RWPE2 (cell line): ENCODE data around the gene MZT2B.
"Not testable (repeated sequence)": the region's sequence is repeated elsewhere in the genome, so short reads cannot be mapped to it uniquely, and the experiment has no call there.

Experiments used
- ATAC-seq: fragments of 200-7000 bp; cut with Tn5 transposase; 3 replicates; pipeline ENCODE4 v1.9.1; 2021; ENCODE audit warnings: low read depth
- DNase-seq: peaks from one replicate; pipeline ENCODE4 v3.0.0-alpha.2; 2020; ENCODE audit warnings: low spot score
- H3K27ac ChIP-seq: fragments of 450-650 bp; 2 replicates; pipeline ENCODE4 v1.5.1; 2017; ENCODE audit warnings: mild to moderate bottlenecking; ENCODE audit not compliant: poor library complexity, severe bottlenecking
- H3K27me3 ChIP-seq: fragments of 250-450 bp; sonication (Bioruptor Pico); 2 replicates; pipeline ENCODE4 v1.5.1; 2021; ENCODE audit warnings: mild to moderate bottlenecking, moderate library complexity; ENCODE audit not compliant: insufficient read depth, poor library complexity, severe bottlenecking
- H3K36me3 ChIP-seq: fragments of 250-450 bp; sonication (Bioruptor Pico); 2 replicates; pipeline ENCODE4 v1.5.1; 2020; ENCODE audit warnings: low read depth, mild to moderate bottlenecking, moderate library complexity
- H3K4me1 ChIP-seq: fragments of 250-450 bp; sonication (Bioruptor Pico); 2 replicates; pipeline ENCODE4 v1.5.1; 2021; ENCODE audit warnings: mild to moderate bottlenecking, moderate library complexity; ENCODE audit not compliant: insufficient read depth, poor library complexity, severe bottlenecking
- H3K4me3 ChIP-seq: fragments of 250-450 bp; sonication (Bioruptor Pico); 2 replicates; pipeline ENCODE4 v1.5.1; 2021; ENCODE audit warnings: mild to moderate bottlenecking, moderate library complexity; ENCODE audit not compliant: severe bottlenecking
- H3K9me3 ChIP-seq: fragments of 250-450 bp; sonication (Bioruptor Pico); 2 replicates; pipeline ENCODE4 v1.5.1; 2021; ENCODE audit warnings: mild to moderate bottlenecking, moderate library complexity; ENCODE audit not compliant: severe bottlenecking
- CTCF ChIP-seq: fragments of 450-650 bp; IDR thresholded peaks from one replicate; pipeline ENCODE4 v1.5.1; 2017; ENCODE audit warnings: mild to moderate bottlenecking, moderate library complexity; ENCODE audit not compliant: poor library complexity, severe bottlenecking

The MZT2B gene

GRCh38 chr2:130230376-130230775, 48.3 kb downstream of the MZT2B start:
- H3K36me3 ChIP-seq, H3K4me3 ChIP-seq, H3K4me1 ChIP-seq, H3K9me3 ChIP-seq, DNase-seq, ATAC-seq, H3K27ac ChIP-seq, H3K27me3 ChIP-seq: not testable (repeated sequence)

GRCh38 chr2:130230907-130231306, 48.8 kb downstream of the MZT2B start:
- H3K9me3 ChIP-seq, H3K4me3 ChIP-seq, H3K4me1 ChIP-seq, ATAC-seq, H3K27ac ChIP-seq, H3K27me3 ChIP-seq, H3K36me3 ChIP-seq, DNase-seq: not testable (repeated sequence)

DNA sequence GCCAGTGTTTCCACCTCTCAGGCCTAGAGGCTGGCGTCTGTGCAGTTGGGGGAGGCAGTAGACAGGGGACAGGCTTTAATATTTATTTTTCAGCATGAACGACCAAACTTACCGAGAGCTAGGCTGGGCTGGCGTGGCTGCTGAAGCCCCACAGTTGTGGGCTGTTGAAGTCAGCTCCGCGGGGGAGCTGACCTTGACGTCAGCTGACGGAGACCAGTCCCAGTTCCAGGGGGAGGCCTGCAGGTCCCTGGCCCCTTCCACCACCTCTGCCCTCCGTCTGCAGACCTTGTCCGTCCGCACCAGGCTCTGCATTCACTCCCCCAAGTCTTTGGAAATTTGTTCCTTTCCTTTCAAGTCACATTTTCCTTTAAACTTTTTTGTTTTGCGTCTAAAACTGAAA, 49.6 kb downstream of the MZT2B start:
- H3K9me3 ChIP-seq, result no peaks in the 10 kb centered on the region
- DNase-seq (no peak), ATAC-seq (no peak)
- no peak overlapping the region for H3K4me3 ChIP-seq
- no peaks in the 10 kb centered on the region for H3K4me1 ChIP-seq
- no peak for TF ChIP-seq CTCF
- H3K36me3 ChIP-seq, result no peaks in the 10 kb centered on the region
- no peaks in the 10 kb centered on the region for H3K27me3 ChIP-seq
- H3K27ac ChIP-seq, result no peak overlapping the region

GRCh38 chr2:130233066-130233465, 51.0 kb downstream of the MZT2B start:
- not testable (repeated sequence) for H3K27ac ChIP-seq, H3K9me3 ChIP-seq, DNase-seq, H3K27me3 ChIP-seq, H3K4me3 ChIP-seq, H3K4me1 ChIP-seq, ATAC-seq, H3K36me3 ChIP-seq

DNA sequence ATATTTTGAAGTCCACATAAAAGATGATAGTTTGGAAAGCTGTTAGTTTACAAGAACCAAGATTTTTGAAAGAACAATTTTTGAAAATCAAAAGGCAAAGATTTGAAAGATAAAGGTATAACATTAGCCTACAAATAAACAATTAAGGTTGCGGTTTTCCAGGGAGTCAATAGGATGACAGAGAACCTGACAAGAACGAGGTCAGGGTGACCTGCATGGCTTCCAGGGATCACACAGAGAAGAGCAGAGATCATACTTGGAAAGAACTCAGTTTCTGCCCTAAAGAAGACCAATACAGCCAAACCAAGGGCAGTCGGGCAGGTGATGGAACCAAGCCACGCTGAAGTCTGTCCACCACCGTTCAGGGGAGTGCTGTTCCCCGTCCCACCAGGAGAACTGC, 57.5 kb downstream of the MZT2B start:
- H3K27me3 ChIP-seq, H3K36me3 ChIP-seq, H3K4me3 ChIP-seq, H3K9me3 ChIP-seq, H3K4me1 ChIP-seq, ATAC-seq, DNase-seq, H3K27ac ChIP-seq: not testable (repeated sequence)
